Liver (tissue), 9 donors: ENCODE results near the gene DRAP1. TPM values are rescaled to one million over a fixed set of nuclear protein-coding genes. Genes with fewer than 3 reads are reported as not detected.

ENCODE experiments used
- DNase-seq: peaks from one replicate; pipeline ENCODE4 v3.0.0-alpha.2; 2017; ENCODE audit warnings: low spot score
- H3K27ac ChIP-seq, 2 donors: one replicate each; pipeline ENCODE4 v1.7.0; 2013; ENCODE audit warnings: inconsistent platforms in 2 of 2, low read length in 2 of 2, control low read depth in 1 of 2, low read depth in 1 of 2, mild to moderate bottlenecking in 1 of 2
- H3K27me3 ChIP-seq, 4 donors: one replicate each; pipeline versions ENCODE4 v1.6.1 to v1.7.0; 2013; ENCODE audit warnings: low read length in 3 of 4, inconsistent platforms in 1 of 4, mild to moderate bottlenecking in 1 of 4, moderate library complexity in 1 of 4; ENCODE audit not compliant: control insufficient read depth in 4 of 4, insufficient read depth in 4 of 4
- H3K36me3 ChIP-seq, 4 donors: one replicate each; pipeline versions ENCODE4 v1.6.1 to v1.7.0; 2013; ENCODE audit warnings: low read length in 3 of 4, mild to moderate bottlenecking in 3 of 4, low read depth in 1 of 4, moderate library complexity in 1 of 4; ENCODE audit not compliant: control insufficient read depth in 4 of 4, insufficient read depth in 3 of 4
- H3K4me1 ChIP-seq, 4 donors: one replicate each; pipeline versions ENCODE4 v1.6.1 to v1.7.0; 2013; ENCODE audit warnings: low read length in 3 of 4, mild to moderate bottlenecking in 3 of 4, moderate library complexity in 1 of 4; ENCODE audit not compliant: control insufficient read depth in 4 of 4, insufficient read depth in 4 of 4
- H3K4me3 ChIP-seq, 3 donors: one replicate each; pipeline versions ENCODE4 v1.6.1 to v1.7.0; 2013; ENCODE audit warnings: low read length in 3 of 3, control low read depth in 1 of 3, low read depth in 1 of 3, mild to moderate bottlenecking in 1 of 3
- H3K9ac ChIP-seq, 2 donors: one replicate each; pipeline ENCODE4 v1.7.0; 2013; ENCODE audit warnings: low read length in 2 of 2, mild to moderate bottlenecking in 2 of 2, moderate library complexity in 2 of 2, control low read depth in 1 of 2, low read depth in 1 of 2
- H3K9me3 ChIP-seq, 4 donors: one replicate each; pipeline versions ENCODE4 v1.6.1 to v1.7.0; 2013; ENCODE audit warnings: low read length in 3 of 4; ENCODE audit not compliant: control insufficient read depth in 4 of 4
- ATF3 ChIP-seq: IDR thresholded peaks from 2 replicates; pipeline ENCODE4 v1.6.1; 2016; ENCODE audit warnings: antibody characterized with exemption
- CTCF ChIP-seq: fragments of 150-350 bp; IDR thresholded peaks from 2 replicates; pipeline ENCODE4 v1.5.1; 2017; ENCODE audit warnings: improper control_type of control experiment, low read depth, low read length; ENCODE audit not compliant: missing input control
- EGR1 ChIP-seq, 2 donors: IDR thresholded peaks; 2 replicates each; pipeline ENCODE4 v1.6.1; 2016 to 2018; ENCODE audit warnings: antibody characterized with exemption in 2 of 2, low read depth in 2 of 2
- FOXA1 ChIP-seq: IDR thresholded peaks from 2 replicates; pipeline ENCODE4 v1.6.1; 2016; ENCODE audit warnings: antibody characterized with exemption
- FOXA2 ChIP-seq: IDR thresholded peaks from 2 replicates; pipeline ENCODE4 v1.6.1; 2016; ENCODE audit warnings: antibody characterized with exemption
- GABPA ChIP-seq, 2 donors: IDR thresholded peaks in 1 of 2; conservative IDR thresholded peaks in 1 of 2; 2 replicates each; pipeline ENCODE4 v1.6.1; 2016; ENCODE audit warnings: antibody characterized with exemption in 2 of 2, mild to moderate bottlenecking in 1 of 2, moderate library complexity in 1 of 2
- HNF4A ChIP-seq, 2 donors: conservative IDR thresholded peaks; 2 replicates each; pipeline ENCODE4 v1.6.1; 2016; ENCODE audit warnings: antibody characterized with exemption in 2 of 2, mild to moderate bottlenecking in 2 of 2
- HNF4G ChIP-seq: IDR thresholded peaks from 2 replicates; pipeline ENCODE4 v1.6.1; 2016; ENCODE audit warnings: antibody characterized with exemption
- JUND ChIP-seq, 2 donors: IDR thresholded peaks; 2 replicates each; pipeline ENCODE4 v1.6.1; 2016; ENCODE audit warnings: antibody characterized with exemption in 2 of 2
- MAX ChIP-seq: IDR thresholded peaks from 2 replicates; pipeline ENCODE4 v1.6.1; 2016; ENCODE audit warnings: antibody characterized with exemption
- NR2F2 ChIP-seq: IDR thresholded peaks from 2 replicates; pipeline ENCODE4 v1.6.1; 2016; ENCODE audit warnings: antibody characterized with exemption
- RAD21 ChIP-seq, 2 donors: IDR thresholded peaks; 2 replicates each; pipeline ENCODE4 v1.6.1; 2016; ENCODE audit warnings: antibody characterized with exemption in 2 of 2, mild to moderate bottlenecking in 2 of 2
- REST ChIP-seq: IDR thresholded peaks from 2 replicates; pipeline ENCODE4 v1.6.1; 2016; ENCODE audit warnings: antibody characterized with exemption, mild to moderate bottlenecking
- RXRA ChIP-seq, 2 donors: IDR thresholded peaks; 2 replicates each; pipeline ENCODE4 v1.6.1; 2017 to 2018; ENCODE audit warnings: antibody characterized with exemption in 2 of 2, mild to moderate bottlenecking in 1 of 2
- SP1 ChIP-seq: IDR thresholded peaks from 2 replicates; pipeline ENCODE4 v1.6.1; 2018; ENCODE audit warnings: antibody characterized with exemption, mild to moderate bottlenecking
- TAF1 ChIP-seq: conservative IDR thresholded peaks from 2 replicates; pipeline ENCODE4 v1.6.1; 2016; ENCODE audit warnings: antibody characterized with exemption, mild to moderate bottlenecking
- YY1 ChIP-seq: IDR thresholded peaks from 2 replicates; pipeline ENCODE4 v1.6.1; 2016; ENCODE audit warnings: antibody characterized with exemption, mild to moderate bottlenecking
- ZBTB33 ChIP-seq: IDR thresholded peaks from 2 replicates; pipeline ENCODE4 v1.6.1; 2016; ENCODE audit warnings: antibody characterized with exemption
- WGBS: extraction: QIAGEN DNeasy Blood & Tissue Kit; methylation state at CpG from one replicate; pipeline ENCODE4 v1.1.7; 2013; 5-methylcytosine and 5-hydroxymethylcytosine counted together
- polyA plus RNA-seq, 2 donors: library from polyadenylated mRNA; stranded (reverse) in 1 of 2; unstranded in 1 of 2; fragments of 200-250 nt in 1 of 2; fragments of >200 nt in 1 of 2; fragmentation: Nextera tagmentation in 1 of 2; extraction: Ambion mirVana in 1 of 2; gene quantifications; one replicate each; pipeline versions ENCODE4 v1.2.1 to v1.2.3, GENCODE V29; 2013 to 2015
- total RNA-seq, 2 donors: library from RNA; depleted of rRNA; stranded (reverse); fragments of >200 nt; gene quantifications; one replicate each; pipeline ENCODE4 v1.2.3, GENCODE V29; 2014
- donor health status: healthy.
- donor health status: healthy.
- donor health status: healthy.
- donor health status: healthy.
- donor health status: healthy.

Gene DRAP1
- total RNA-seq (10 to 100 TPM; 18.1 to 47.2 TPM), polyA plus RNA-seq (10 to 100 TPM; 37.3 to 57.3 TPM)

GRCh38 chr11:65919141-65919572 lies at the start of gene DRAP1:
DRAP1 (plus strand) TSS chr11:65919426; CDS start chr11:65919502, 76 bp downstream.
- Histone ChIP-seq H3K27ac (peak within 1 kb of the TSS; percentile 68 to 82), H3K4me3 (peak within 1 kb of the TSS; percentile 85 to 93 (median 86)), H3K4me1 (peaks cover 7 to 31% (median 21%) of the 10 kb centered on the region in 4 donors), H3K27me3 (no peaks in the 10 kb centered on the region), H3K36me3 (peaks cover 0 to 9% (median 4%) of the 10 kb centered on the region in 4 donors), H3K9ac (peak within 1 kb of the TSS; percentile 33 to 93), H3K9me3 (no peaks in the 10 kb centered on the region)
- WGBS, result 1% methylated on average over 59 of the region's 59 CpGs
- DNase-seq, result peak; percentile 100
- TF ChIP-seq RXRA (IDR thresholded peaks at IDR 0.05), result peak in 1 of 2 donors; percentile 16
- peak in 1 of 2 donors; percentile 77 for TF ChIP-seq GABPA (IDR thresholded peaks at IDR 0.05 in 1 of 2, conservative IDR thresholded peaks at IDR 0.05 in 1 of 2)
- TF ChIP-seq HNF4G, result no peak
- TF ChIP-seq HNF4A (conservative IDR thresholded peaks at IDR 0.05), result peak; percentile 36 to 51
- peak; percentile 86 to 96 for TF ChIP-seq EGR1 (IDR thresholded peaks at IDR 0.05; ENCODE audit: low read depth in 2 of 2)
- no peak for TF ChIP-seq YY1
- peak; percentile 82 for TF ChIP-seq SP1
- peak in 1 of 2 donors; percentile 61 for TF ChIP-seq RAD21 (IDR thresholded peaks at IDR 0.05)
- TF ChIP-seq FOXA1, result peak; percentile 27
- TF ChIP-seq JUND (IDR thresholded peaks at IDR 0.05), result no peak
- peak; percentile 36 for TF ChIP-seq REST

- Histone ChIP-seq H3K9me3 (no peaks in the 10 kb centered on the region), H3K36me3 (peaks cover 6 to 25% (median 8%) of the 10 kb centered on the region in 4 donors), H3K27me3 (no peaks in the 10 kb centered on the region), H3K9ac (no peak overlapping the region), H3K4me1 (peaks cover 0 to 20% (median 6%) of the 10 kb centered on the region in 4 donors), H3K4me3 (no peak overlapping the region), H3K27ac (no peak overlapping the region)
- TF ChIP-seq TAF1, result no peak
- TF ChIP-seq FOXA2, result no peak
- TF ChIP-seq REST, result no peak
- TF ChIP-seq ZBTB33, result no peak
- TF ChIP-seq RXRA (IDR thresholded peaks at IDR 0.05), result no peak
- TF ChIP-seq GABPA (IDR thresholded peaks at IDR 0.05 in 1 of 2, conservative IDR thresholded peaks at IDR 0.05 in 1 of 2), result no peak
- TF ChIP-seq ATF3, result no peak
- TF ChIP-seq MAX, result no peak
- no peak for TF ChIP-seq CTCF
- no peak for TF ChIP-seq HNF4G
- no peak for TF ChIP-seq YY1
- TF ChIP-seq HNF4A (conservative IDR thresholded peaks at IDR 0.05), result no peak
- TF ChIP-seq EGR1 (IDR thresholded peaks at IDR 0.05; ENCODE audit: low read depth in 2 of 2), result no peak
- TF ChIP-seq NR2F2, result no peak
- TF ChIP-seq SP1, result no peak
- no peak for TF ChIP-seq FOXA1
- TF ChIP-seq RAD21 (IDR thresholded peaks at IDR 0.05), result no peak
- no peak for TF ChIP-seq JUND (IDR thresholded peaks at IDR 0.05)
- WGBS, result 83% methylated on average over 24 of the region's 24 CpGs
- DNase-seq, result no peak
Measured at GRCh38 chr11:65869643-65870306, 49.5 kb upstream of the DRAP1 start.
